ENCODE measurements around the gene HEG1.
"Not testable (repeated sequence)": the region's sequence is repeated elsewhere in the genome, so short reads cannot be mapped to it uniquely, and the experiment has no call there.

The HEG1 gene

GRCh38 chr3:125083776-125084175 is 28.0 kb upstream of the HEG1 start:
- no peaks in the 10 kb centered on the region for H3K4me1 ChIP-seq
- no peak overlapping the region for H3K4me3 ChIP-seq
- TF ChIP-seq CTCF (IDR thresholded peaks at IDR 0.05): no peak
- no peak overlapping the region for H3K27ac ChIP-seq
- H3K9me3 ChIP-seq: no peaks in the 10 kb centered on the region
- intact Hi-C loops (cut with DNase I; ENCODE audit: low total_unique reads): no loop called here
- H3K27me3 ChIP-seq: no peaks in the 10 kb centered on the region
- H3K36me3 ChIP-seq: no peaks in the 10 kb centered on the region
- DNase-seq: no peak

- H3K4me3 ChIP-seq; H3K4me1 ChIP-seq; H3K27me3 ChIP-seq; intact Hi-C loops (cut with DNase I; ENCODE audit: low total_unique reads); H3K27ac ChIP-seq; DNase-seq; H3K9me3 ChIP-seq; H3K36me3 ChIP-seq: not testable (repeated sequence)
These were observed 26.5 kb upstream of the HEG1 start for GRCh38 chr3:125082339-125082738.

GRCh38 chr3:125080077-125080476 is 24.3 kb upstream of the HEG1 start:
- no peaks in the 10 kb centered on the region for H3K4me1 ChIP-seq
- H3K27me3 ChIP-seq: no peaks in the 10 kb centered on the region
- no peak for DNase-seq
- intact Hi-C loops (cut with DNase I; ENCODE audit: low total_unique reads): no loop called here
- H3K36me3 ChIP-seq: no peaks in the 10 kb centered on the region
- no peak overlapping the region for H3K4me3 ChIP-seq
- TF ChIP-seq CTCF (IDR thresholded peaks at IDR 0.05): no peak
- no peaks in the 10 kb centered on the region for H3K9me3 ChIP-seq
- no peak overlapping the region for H3K27ac ChIP-seq

GRCh38 chr3:125079675-125080045 is 23.9 kb upstream of the HEG1 start:
- DNase-seq: no peak
- intact Hi-C loops (cut with DNase I; ENCODE audit: low total_unique reads): no loop called here

GRCh38 chr3:125078951-125079674 is 23.3 kb upstream of the HEG1 start:
- Histone ChIP-seq H3K36me3 (no peaks in the 10 kb centered on the region), H3K27me3 (no peaks in the 10 kb centered on the region), H3K9me3 (no peaks in the 10 kb centered on the region), H3K27ac (no peak overlapping the region), H3K4me3 (no peak overlapping the region), H3K4me1 (no peaks in the 10 kb centered on the region)
- TF ChIP-seq CTCF (IDR thresholded peaks at IDR 0.05): no peak
- no peak for DNase-seq
- intact Hi-C loops (cut with DNase I; ENCODE audit: low total_unique reads): no loop called here

More at GRCh38 chr3:125079675-125080045, 23.9 kb upstream of the HEG1 start:
- Histone ChIP-seq H3K4me3 (no peak overlapping the region), H3K27ac (no peak overlapping the region), H3K9me3 (no peaks in the 10 kb centered on the region), H3K36me3 (no peaks in the 10 kb centered on the region), H3K27me3 (no peaks in the 10 kb centered on the region), H3K4me1 (no peaks in the 10 kb centered on the region)
- no peak for TF ChIP-seq CTCF (IDR thresholded peaks at IDR 0.05)

GRCh38 chr3:125077864-125078263 is 22.1 kb upstream of the HEG1 start:
- intact Hi-C loops (cut with DNase I; ENCODE audit: low total_unique reads): no loop called here
- H3K4me3 ChIP-seq: no peak overlapping the region
- no peaks in the 10 kb centered on the region for H3K27me3 ChIP-seq

More at GRCh38 chr3:125077864-125078263, 22.1 kb upstream of the HEG1 start:
- no peaks in the 10 kb centered on the region for H3K9me3 ChIP-seq
- no peak for DNase-seq
- H3K27ac ChIP-seq: no peak overlapping the region
- no peaks in the 10 kb centered on the region for H3K36me3 ChIP-seq
- TF ChIP-seq CTCF (IDR thresholded peaks at IDR 0.05): no peak
- no peaks in the 10 kb centered on the region for H3K4me1 ChIP-seq

Measured in tibial artery (tissue), 4 donors.